HepG2 (cell line): ENCODE results near the gene ORC4. TPM values are rescaled to one million over a fixed set of nuclear protein-coding genes. Genes with fewer than 3 reads are reported as not detected.

Experiments used
- ATAC-seq: fragments of 200-7000 bp; cut with Tn5 transposase; 3 replicates; pipeline ENCODE4 v1.9.1; 2020; ENCODE audit warnings: mild to moderate bottlenecking, moderate library complexity
- BruUV-seq: library from RNA; stranded (reverse); fragments of 400-500 nt; replicated peaks from 2 replicates; lab custom pipeline; 2021; lab: Mats Ljungman, UMichigan
- CTCF ChIA-PET: fragments of 300-600 bp; formaldehyde crosslinking; extraction: SDS; loops from one replicate; lab custom pipeline; 2021; ENCODE audit warnings: low total read pairs, inconsistent platforms, low intra/inter-chr PET ratio; lab: Yijun Ruan, JAX
- POLR2A ChIA-PET: fragments of 350-600 bp; sonication (Branson Sonifier 250); formaldehyde crosslinking; loops from one replicate; lab custom pipeline; 2020; ENCODE audit warnings: antibody characterized with exemption, inconsistent platforms; lab: Yijun Ruan, JAX
- DNase-seq: peaks from one replicate; pipeline ENCODE4 v3.0.0-alpha.2; 2015; ENCODE audit warnings: low spot score
- FAIRE-seq: peaks from 3 replicates; lab custom pipeline; 2011; peaks lifted over from hg19 to GRCh38; lab: Jason Lieb, UNC
- H2AFZ ChIP-seq: one replicate; pipeline ENCODE4 v1.6.1; 2011; ENCODE audit warnings: low read length, inconsistent platforms
- H3K27ac ChIP-seq: fragments of 300-600 bp; 3 replicates; pipeline ENCODE4 v1.8.0; 2011; ENCODE audit warnings: mixed run types, mild to moderate bottlenecking, mixed read lengths, low read length, inconsistent platforms; ENCODE audit not compliant: insufficient read depth; ENCODE audit errors: extremely low read length
- H3K27me3 ChIP-seq, 2 experiments: fragments of 200-600 bp in 1 of 2; 2 replicates in 1 of 2; 3 replicates in 1 of 2; pipeline versions ENCODE4 v1.6.0 to v1.8.0; 2011; ENCODE audit warnings: low read length in 2 of 2, mild to moderate bottlenecking in 2 of 2, moderate library complexity in 2 of 2, inconsistent platforms in 1 of 2; ENCODE audit not compliant: insufficient read depth in 2 of 2, control insufficient read depth in 1 of 2
- H3K36me3 ChIP-seq, 2 experiments: fragments of 200-600 bp in 1 of 2; replicated peaks in 1 of 2; 2 replicates in 1 of 2; 3 replicates in 1 of 2; pipeline versions ENCODE4 v1.5.1 to v1.8.0; 2011; ENCODE audit warnings: low read length in 2 of 2, inconsistent platforms in 1 of 2; ENCODE audit not compliant: insufficient read depth in 2 of 2, control insufficient read depth in 1 of 2
- H3K4me1 ChIP-seq: 2 replicates; pipeline ENCODE4 v1.5.1; 2012; ENCODE audit warnings: low read length, inconsistent platforms; ENCODE audit not compliant: insufficient read depth
- H3K4me2 ChIP-seq: 2 replicates; pipeline ENCODE4 v1.6.0; 2011; ENCODE audit warnings: low read depth, low read length, inconsistent platforms
- H3K4me3 ChIP-seq, 3 experiments: fragments of 200-600 bp in 1 of 3; sonication (generic), shearing (Covaris generic) in 1 of 3; replicated peaks in 1 of 3; 2 replicates each; pipeline ENCODE4 v1.5.1; 2011 to 2016; ENCODE audit warnings: low read length in 3 of 3, inconsistent platforms in 2 of 3, low read depth in 2 of 3, mild to moderate bottlenecking in 2 of 3, control low read depth in 1 of 3, mixed read lengths in 1 of 3; ENCODE audit not compliant: insufficient read depth in 1 of 3
- H3K79me2 ChIP-seq: one replicate; pipeline ENCODE4 v1.6.1; 2011; ENCODE audit warnings: low read length, inconsistent platforms; ENCODE audit not compliant: insufficient read depth
- H3K9ac ChIP-seq: 2 replicates; pipeline ENCODE4 v1.6.0; 2011; ENCODE audit warnings: mild to moderate bottlenecking, low read depth, low read length, inconsistent platforms; ENCODE audit not compliant: insufficient read depth
- H3K9me3 ChIP-seq: 2 replicates; pipeline ENCODE4 v1.5.1; 2012; ENCODE audit warnings: mild to moderate bottlenecking, low read length
- H4K20me1 ChIP-seq: 2 replicates; pipeline ENCODE4 v1.6.0; 2011; ENCODE audit warnings: inconsistent platforms, mild to moderate bottlenecking, low read length, moderate library complexity; ENCODE audit not compliant: insufficient read depth
- HOXA3 ChIP-seq: sonication (generic); formaldehyde crosslinking; IDR thresholded peaks from 2 replicates; pipeline ENCODE4 v1.5.0; 2020; ENCODE audit warnings: missing genetic modification reagents
- IKZF1 ChIP-seq: fragments of 450-650 bp; IDR thresholded peaks from 2 replicates; pipeline ENCODE4 v1.7.1; 2016
- JUNB ChIP-seq: sonication (generic); formaldehyde crosslinking; IDR thresholded peaks from 2 replicates; pipeline ENCODE4 v1.8.0; 2022; ENCODE audit warnings: missing genetic modification reagents, mild to moderate bottlenecking, borderline replicate concordance
- KAT8 ChIP-seq: IDR thresholded peaks from 2 replicates; pipeline ENCODE4 v1.6.1; 2016; ENCODE audit warnings: missing genetic modification reagents, missing compliant biosample characterization
- MTF1 ChIP-seq: sonication (generic); formaldehyde crosslinking; IDR thresholded peaks from 2 replicates; pipeline ENCODE4 v1.5.0; 2020; ENCODE audit warnings: missing genetic modification reagents
- NKX3-1 ChIP-seq: sonication (generic); formaldehyde crosslinking; IDR thresholded peaks from 2 replicates; pipeline ENCODE4 v1.5.0; 2020; ENCODE audit warnings: missing genetic modification reagents
- SP1 ChIP-seq, 2 experiments: fragments of 450-650 bp in 1 of 2; sonication (generic) in 1 of 2; formaldehyde crosslinking in 1 of 2; IDR thresholded peaks; 2 replicates each; pipeline versions ENCODE4 v1.4.0 to v1.6.1; 2016 to 2020; ENCODE audit warnings: missing genetic modification reagents in 1 of 2
- SSRP1 ChIP-seq: IDR thresholded peaks from 2 replicates; pipeline ENCODE4 v1.6.1; 2016; ENCODE audit warnings: control low read depth
- TCF7L2 ChIP-seq: IDR thresholded peaks from 2 replicates; pipeline ENCODE4 v1.6.1; 2011; ENCODE audit warnings: mild to moderate bottlenecking, low read depth, low read length, moderate library complexity
- ZMYM3 ChIP-seq: sonication (generic); formaldehyde crosslinking; IDR thresholded peaks from 2 replicates; pipeline ENCODE4 v1.5.1; 2020; ENCODE audit warnings: mild to moderate bottlenecking, missing genetic modification reagents
- ZNF878 ChIP-seq: sonication (generic); formaldehyde crosslinking; IDR thresholded peaks from 2 replicates; pipeline ENCODE4 v1.8.1; 2023; ENCODE audit warnings: mild to moderate bottlenecking, missing genetic modification reagents, moderate library complexity
- WGBS: methylation state at CpG from one replicate; pipeline ENCODE4 v1.1.6; 2017; ENCODE audit warnings: low lambda C conversion rate; 5-methylcytosine and 5-hydroxymethylcytosine counted together
- in situ Hi-C: cut with HindIII; loops from 2 replicates; pipeline ENCODE4 v1.10.0; 2017; ENCODE audit warnings: low pct_unique_long_range_greater_than_20kb; ENCODE audit not compliant: extremely low pct_ligation_motif_present
- intact Hi-C: fragments of 100-400 bp; cut with micrococcal nuclease; formaldehyde crosslinking; loops from one replicate; pipeline ENCODE4 v1.10.0; 2022; ENCODE audit not compliant: unreplicated experiment
- polyA plus RNA-seq, 8 experiments: library from polyadenylated mRNA; depleted of rRNA in 3 of 8; stranded (reverse) in 7 of 8; unstranded in 1 of 8; fragments of >200 nt; fragmentation: Illumina TruSeq in 4 of 8; extraction: Trizol in 4 of 8; gene quantifications; 2 replicates each; pipeline versions ENCODE4 v1.2.1 to v1.2.3, GENCODE V29; 2011 to 2016; ENCODE audit warnings: low read depth in 4 of 8, missing spikeins in 1 of 8, mixed read lengths in 1 of 8; ENCODE audit not compliant: insufficient read depth in 1 of 8
- total RNA-seq, 5 experiments: library from RNA; depleted of rRNA; stranded (reverse); fragments of >200 nt; fragmentation: Illumina TruSeq; extraction: Trizol; gene quantifications; 2 replicates each; pipeline ENCODE4 v1.2.3, GENCODE V29; 2016; ENCODE audit warnings: low read depth in 1 of 5
- TF ChIP-seq, protein P1 (sequence below): sonication (generic); formaldehyde crosslinking; IDR thresholded peaks from 2 replicates; pipeline ENCODE4 v1.5.1; 2020; ENCODE audit warnings: mild to moderate bottlenecking, moderate library complexity, missing genetic modification reagents
- TF ChIP-seq, protein P2 (sequence below): sonication (generic); formaldehyde crosslinking; conservative IDR thresholded peaks from 2 replicates; pipeline ENCODE4 v1.8.0; 2022; ENCODE audit warnings: low read depth, missing genetic modification reagents
- TF ChIP-seq, protein P3 (sequence below), 2 experiments: IDR thresholded peaks; 2 replicates each; pipeline ENCODE4 v1.6.1; 2011 to 2012; ENCODE audit warnings: low read length in 2 of 2, borderline replicate concordance in 1 of 2, low read depth in 1 of 2, mild to moderate bottlenecking in 1 of 2, moderate library complexity in 1 of 2

ORC4 gene
- total and polyA plus RNA-seq, 2 of the 13 experiments (the other 11 are each of a cell fraction or from before 2014, with no cell fraction given), result 28.6 to 84.8 TPM

DNA sequence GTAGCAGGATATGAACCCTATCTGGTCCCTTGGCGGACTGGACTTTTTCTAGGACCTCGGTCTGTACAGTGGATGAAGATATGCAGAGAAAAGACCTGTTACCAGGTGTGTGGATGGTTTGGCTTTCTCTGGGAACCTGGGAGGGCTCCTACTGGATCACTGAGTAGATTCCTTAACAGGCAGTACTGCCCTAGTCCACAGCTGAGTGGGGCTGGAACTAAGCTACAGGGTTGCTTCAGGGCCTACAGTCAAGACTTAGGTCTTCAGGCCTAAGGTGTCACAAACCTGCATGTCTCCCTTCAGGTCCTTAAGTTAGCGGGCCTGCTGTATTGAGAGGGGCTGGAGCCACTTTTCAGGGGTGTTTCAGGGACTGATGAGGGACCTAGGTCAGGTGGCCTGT is 42.9 kb downstream of the ORC4 start:
- H3K4me2 ChIP-seq, result no peak overlapping the region
- no peak for FAIRE-seq
- in situ Hi-C loops (no loop called here), intact Hi-C loops (no loop called here)
- POLR2A ChIA-PET, result no interaction called here
- DNase-seq, result no peak
- no peak overlapping the region for H2AFZ ChIP-seq
- no peak overlapping the region for H3K27ac ChIP-seq
- ATAC-seq, result peak; percentile 61
- H3K9me3 ChIP-seq, result no peaks in the 10 kb centered on the region
- CTCF ChIA-PET, result no interaction called here
- peaks cover 12% of the 10 kb centered on the region for H4K20me1 ChIP-seq
- no peaks in the 10 kb centered on the region for H3K27me3 ChIP-seq
- H3K4me3 ChIP-seq, result no peak overlapping the region
- WGBS, result 95% methylated on average over 2 of the region's 3 CpGs
- BruUV-seq, result no TSS peak
- H3K4me1 ChIP-seq, result no peaks in the 10 kb centered on the region
- no peak for TF ChIP-seq IKZF1
- no peak for TF ChIP-seq SSRP1 (CRISPR knock-in tag)
- TF ChIP-seq, protein P1, sequence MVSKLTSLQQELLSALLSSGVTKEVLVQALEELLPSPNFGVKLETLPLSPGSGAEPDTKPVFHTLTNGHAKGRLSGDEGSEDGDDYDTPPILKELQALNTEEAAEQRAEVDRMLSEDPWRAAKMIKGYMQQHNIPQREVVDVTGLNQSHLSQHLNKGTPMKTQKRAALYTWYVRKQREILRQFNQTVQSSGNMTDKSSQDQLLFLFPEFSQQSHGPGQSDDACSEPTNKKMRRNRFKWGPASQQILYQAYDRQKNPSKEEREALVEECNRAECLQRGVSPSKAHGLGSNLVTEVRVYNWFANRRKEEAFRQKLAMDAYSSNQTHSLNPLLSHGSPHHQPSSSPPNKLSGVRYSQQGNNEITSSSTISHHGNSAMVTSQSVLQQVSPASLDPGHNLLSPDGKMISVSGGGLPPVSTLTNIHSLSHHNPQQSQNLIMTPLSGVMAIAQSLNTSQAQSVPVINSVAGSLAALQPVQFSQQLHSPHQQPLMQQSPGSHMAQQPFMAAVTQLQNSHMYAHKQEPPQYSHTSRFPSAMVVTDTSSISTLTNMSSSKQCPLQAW (CRISPR knock-in tag), result no peak
- no peak for TF ChIP-seq KAT8 (CRISPR knock-in tag)
- no peak for TF ChIP-seq SP1 (IDR thresholded peaks at IDR 0.05)
- no peak for TF ChIP-seq SP1 (CRISPR knock-in tag; IDR thresholded peaks at IDR 0.05)
- no peak for TF ChIP-seq MTF1 (CRISPR knock-in tag)
- TF ChIP-seq, protein P2, sequence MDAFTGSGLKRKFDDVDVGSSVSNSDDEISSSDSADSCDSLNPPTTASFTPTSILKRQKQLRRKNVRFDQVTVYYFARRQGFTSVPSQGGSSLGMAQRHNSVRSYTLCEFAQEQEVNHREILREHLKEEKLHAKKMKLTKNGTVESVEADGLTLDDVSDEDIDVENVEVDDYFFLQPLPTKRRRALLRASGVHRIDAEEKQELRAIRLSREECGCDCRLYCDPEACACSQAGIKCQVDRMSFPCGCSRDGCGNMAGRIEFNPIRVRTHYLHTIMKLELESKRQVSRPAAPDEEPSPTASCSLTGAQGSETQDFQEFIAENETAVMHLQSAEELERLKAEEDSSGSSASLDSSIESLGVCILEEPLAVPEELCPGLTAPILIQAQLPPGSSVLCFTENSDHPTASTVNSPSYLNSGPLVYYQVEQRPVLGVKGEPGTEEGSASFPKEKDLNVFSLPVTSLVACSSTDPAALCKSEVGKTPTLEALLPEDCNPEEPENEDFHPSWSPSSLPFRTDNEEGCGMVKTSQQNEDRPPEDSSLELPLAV, result no peak
- TF ChIP-seq TCF7L2, result no peak
- TF ChIP-seq, protein P3, sequence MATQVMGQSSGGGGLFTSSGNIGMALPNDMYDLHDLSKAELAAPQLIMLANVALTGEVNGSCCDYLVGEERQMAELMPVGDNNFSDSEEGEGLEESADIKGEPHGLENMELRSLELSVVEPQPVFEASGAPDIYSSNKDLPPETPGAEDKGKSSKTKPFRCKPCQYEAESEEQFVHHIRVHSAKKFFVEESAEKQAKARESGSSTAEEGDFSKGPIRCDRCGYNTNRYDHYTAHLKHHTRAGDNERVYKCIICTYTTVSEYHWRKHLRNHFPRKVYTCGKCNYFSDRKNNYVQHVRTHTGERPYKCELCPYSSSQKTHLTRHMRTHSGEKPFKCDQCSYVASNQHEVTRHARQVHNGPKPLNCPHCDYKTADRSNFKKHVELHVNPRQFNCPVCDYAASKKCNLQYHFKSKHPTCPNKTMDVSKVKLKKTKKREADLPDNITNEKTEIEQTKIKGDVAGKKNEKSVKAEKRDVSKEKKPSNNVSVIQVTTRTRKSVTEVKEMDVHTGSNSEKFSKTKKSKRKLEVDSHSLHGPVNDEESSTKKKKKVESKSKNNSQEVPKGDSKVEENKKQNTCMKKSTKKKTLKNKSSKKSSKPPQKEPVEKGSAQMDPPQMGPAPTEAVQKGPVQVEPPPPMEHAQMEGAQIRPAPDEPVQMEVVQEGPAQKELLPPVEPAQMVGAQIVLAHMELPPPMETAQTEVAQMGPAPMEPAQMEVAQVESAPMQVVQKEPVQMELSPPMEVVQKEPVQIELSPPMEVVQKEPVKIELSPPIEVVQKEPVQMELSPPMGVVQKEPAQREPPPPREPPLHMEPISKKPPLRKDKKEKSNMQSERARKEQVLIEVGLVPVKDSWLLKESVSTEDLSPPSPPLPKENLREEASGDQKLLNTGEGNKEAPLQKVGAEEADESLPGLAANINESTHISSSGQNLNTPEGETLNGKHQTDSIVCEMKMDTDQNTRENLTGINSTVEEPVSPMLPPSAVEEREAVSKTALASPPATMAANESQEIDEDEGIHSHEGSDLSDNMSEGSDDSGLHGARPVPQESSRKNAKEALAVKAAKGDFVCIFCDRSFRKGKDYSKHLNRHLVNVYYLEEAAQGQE (IDR thresholded peaks at IDR 0.05; ENCODE audit: borderline replicate concordance in 1 of 2, low read depth in 1 of 2, low read length in 2 of 2), result no peak
- no peak for TF ChIP-seq HOXA3 (CRISPR knock-in tag)
- no peak for TF ChIP-seq JUNB (CRISPR knock-in tag)
- no peak for TF ChIP-seq ZNF878
- no peak for TF ChIP-seq ZMYM3 (CRISPR knock-in tag)
- no peak for TF ChIP-seq NKX3-1 (CRISPR knock-in tag)
- H3K79me2 ChIP-seq, result peaks cover 78% of the 10 kb centered on the region
- peaks cover 0 to 7% of the 10 kb centered on the region in 2 experiments; a peak in 4 of 5 replicates for H3K36me3 ChIP-seq
- no peak overlapping the region for H3K9ac ChIP-seq
